GM19239 (cell line): ENCODE measurements around the gene RPAIN.

Experiments used
- DNase-seq: peaks from one replicate; pipeline ENCODE4 v3.0.0; 2011; ENCODE audit warnings: low spot score; ENCODE audit not compliant: insufficient read length
- FAIRE-seq: peaks from 2 replicates; lab custom pipeline; 2011; peaks lifted over from hg19 to GRCh38; lab: Jason Lieb, UNC

RPAIN gene

DNA sequence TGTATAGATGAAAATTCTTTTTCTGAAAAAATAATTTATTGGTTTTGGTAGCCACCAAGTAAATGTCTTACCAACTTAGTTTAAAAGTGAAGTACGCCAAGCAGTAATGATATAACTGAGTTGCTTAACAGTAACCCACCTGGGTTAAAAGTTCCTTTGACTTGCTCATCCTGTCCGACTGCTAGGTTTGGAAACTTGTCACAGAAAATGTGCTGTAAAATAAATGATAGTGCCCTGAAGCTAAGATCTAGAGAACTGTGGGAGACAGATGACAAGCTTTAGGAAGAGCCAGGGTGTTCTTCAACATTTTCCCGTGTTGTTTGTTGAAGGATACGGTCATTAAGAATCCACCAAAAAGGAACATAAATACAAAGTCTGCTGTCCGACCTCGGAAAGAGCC, 61.0 kb downstream of the RPAIN start:
- no peak for DNase-seq
- no peak for FAIRE-seq

DNA sequence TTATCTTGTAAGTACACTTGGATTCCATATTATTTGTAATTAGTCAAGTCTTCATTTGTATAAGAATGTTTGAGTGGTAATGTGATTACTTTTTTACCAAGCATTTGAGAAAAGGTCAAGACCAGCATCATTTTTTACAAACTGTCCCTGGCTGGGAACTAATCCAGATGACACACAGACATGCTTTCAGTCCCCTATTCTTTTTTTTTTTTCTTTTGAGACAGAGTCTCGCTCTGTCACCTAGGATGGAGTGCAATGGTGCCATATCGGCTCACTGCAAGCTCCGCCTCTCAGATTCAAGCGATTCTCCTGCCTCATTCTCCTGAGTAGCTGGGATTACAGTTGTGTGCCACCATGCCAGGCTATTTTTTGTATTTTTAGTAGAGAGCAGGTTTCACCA, 61.5 kb downstream of the RPAIN start:
- DNase-seq (no peak), FAIRE-seq (no peak)
